Stomach (tissue), 9 donors: ENCODE data around the gene BACE2. TPM values are rescaled to one million over a fixed set of nuclear protein-coding genes. Genes with fewer than 3 reads are reported as not detected.

Experiments used
- DNase-seq, 2 donors: peaks; one replicate each; pipeline versions ENCODE4 v3.0.0 to v3.0.0-alpha.2; 2013 to 2019
- H3K27ac ChIP-seq, 5 donors: fragments of 200-600 bp in 4 of 5; sonication (generic) in 4 of 5; one replicate each; pipeline ENCODE4 v1.5.1; 2013 to 2019; ENCODE audit warnings: mild to moderate bottlenecking in 1 of 5, moderate library complexity in 1 of 5
- H3K27me3 ChIP-seq, 3 donors: fragments of 200-600 bp; sonication (generic); one replicate each; pipeline ENCODE4 v1.5.1; 2017 to 2019; ENCODE audit warnings: mixed run types in 1 of 3
- H3K36me3 ChIP-seq, 4 donors: fragments of 200-600 bp; sonication (generic); 1 replicate in 3 of 4; 2 replicates in 1 of 4; pipeline ENCODE4 v1.5.1; 2016 to 2019
- H3K4me1 ChIP-seq, 4 donors: fragments of 200-600 bp; sonication (generic); one replicate each; pipeline ENCODE4 v1.5.1; 2016 to 2019
- H3K4me3 ChIP-seq, 4 donors: fragments of 200-600 bp; sonication (generic) in 3 of 4; one replicate each; pipeline ENCODE4 v1.5.1; 2016 to 2019; ENCODE audit warnings: mild to moderate bottlenecking in 1 of 4
- H3K9me3 ChIP-seq, 4 donors: fragments of 200-600 bp; sonication (generic); one replicate each; pipeline ENCODE4 v1.5.1; 2016 to 2019
- CTCF ChIP-seq, 7 experiments: fragments of 450-650 bp in 4 of 7; fragments of 200-600 bp in 3 of 7; sonication (generic) in 3 of 7; IDR thresholded peaks; one replicate each; pipeline ENCODE4 v1.5.1; 2016 to 2019; ENCODE audit warnings: antibody characterized with exemption in 7 of 7, control low read depth in 2 of 7, mild to moderate bottlenecking in 1 of 7
- EP300 ChIP-seq: sonication (generic); formaldehyde crosslinking; IDR thresholded peaks from one replicate; pipeline ENCODE4 v1.6.1; 2017; ENCODE audit warnings: antibody characterized with exemption
- POLR2A ChIP-seq, 4 donors: fragments of 450-650 bp; IDR thresholded peaks; one replicate each; pipeline ENCODE4 v1.6.1; 2016; ENCODE audit warnings: antibody characterized with exemption in 4 of 4, control low read depth in 2 of 4, mild to moderate bottlenecking in 1 of 4, moderate library complexity in 1 of 4
- POLR2AphosphoS5 ChIP-seq, 3 donors: sonication (generic); formaldehyde crosslinking; IDR thresholded peaks; one replicate each; pipeline ENCODE4 v1.6.1; 2016; ENCODE audit warnings: antibody characterized with exemption in 3 of 3
- WGBS, 5 donors: extraction: QIAGEN DNeasy Blood & Tissue Kit in 3 of 5; methylation state at CpG; one replicate each; pipeline versions ENCODE4 v1.1.5 to v1.1.7; 2013 to 2018; 5-methylcytosine and 5-hydroxymethylcytosine counted together
- intact Hi-C: fragments of 100-400 bp; cut with DNase I; formaldehyde crosslinking; loops from one replicate; pipeline ENCODE4 v1.15.1; 2023; ENCODE audit warnings: low total_unique reads
- polyA plus RNA-seq, 3 donors: library from polyadenylated mRNA; stranded (reverse); fragments of 200-250 nt; gene quantifications; one replicate each; pipeline ENCODE4 v1.2.3, GENCODE V29; 2013
- total RNA-seq, 5 donors: library from RNA; depleted of rRNA; stranded (reverse); fragments of >200 nt; gene quantifications; one replicate each; pipeline versions ENCODE4 v1.1.0 to v1.2.3, GENCODE V29; 2014 to 2016
- donor health status: healthy with polysubstance abuse.
- donor health status: Bipolar disorder and iron deficiency.
- donor health status: healthy.

Gene BACE2
- total and polyA plus RNA-seq, 8 donors: 7.6 to 244 (median 51.4) TPM

- intact Hi-C loops: no loop called here
- Histone ChIP-seq H3K27me3 (no peaks in the 10 kb centered on the region), H3K27ac (peak overlapping the region in 3 of 5 donors; percentile 4 to 52 (median 43)), H3K4me3 (no peak overlapping the region), H3K36me3 (no peaks in the 10 kb centered on the region), H3K9me3 (no peaks in the 10 kb centered on the region), H3K4me1 (peaks cover 20 to 50% (median 37%) of the 10 kb centered on the region in 4 donors)
- no peak for DNase-seq
- 45 to 69% (median 67%) methylated on average over 7 of the region's 7 CpGs for WGBS, 5 donors
- TF ChIP-seq POLR2AphosphoS5 (IDR thresholded peaks at IDR 0.05) (no peak), POLR2A (IDR thresholded peaks at IDR 0.05) (no peak), CTCF (IDR thresholded peaks at IDR 0.05) (no peak), EP300 (no peak)
Observed at GRCh38 chr21:41325138-41325912, 157.4 kb downstream of the BACE2 start.

DNA sequence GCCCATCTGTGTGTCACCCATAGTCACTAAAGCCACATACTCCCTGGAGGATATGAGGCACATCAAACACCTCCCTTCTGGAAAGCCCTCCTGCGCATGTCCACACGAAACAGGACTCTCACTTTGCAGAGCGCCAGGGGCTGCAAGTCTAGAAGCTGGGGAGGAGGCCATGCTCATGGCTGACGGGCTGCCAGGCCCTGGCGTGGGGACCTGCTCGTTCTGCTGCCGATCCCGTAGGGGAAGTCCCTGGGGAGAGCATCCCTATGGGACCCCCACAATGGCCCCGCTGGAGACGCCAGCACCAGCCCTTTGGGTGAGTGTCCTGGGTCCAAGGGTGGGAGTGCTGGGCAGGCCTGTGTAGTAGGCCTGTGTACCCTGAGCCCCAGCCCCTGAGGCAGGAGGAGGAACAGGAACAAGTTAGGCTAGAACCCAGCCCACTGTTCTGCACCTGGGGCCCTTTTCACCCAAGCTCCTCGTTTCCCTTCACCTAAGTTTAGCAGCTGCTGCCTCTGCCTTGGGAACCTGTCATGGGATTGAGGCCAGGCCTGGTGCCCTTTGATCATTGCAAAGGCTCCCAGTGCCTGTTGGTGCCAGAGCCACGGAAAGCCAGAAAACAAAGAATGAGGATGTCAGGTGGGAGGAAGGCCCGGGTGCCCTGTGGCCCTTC is 158.6 kb downstream of the BACE2 start:
- Histone ChIP-seq H3K27ac (peak overlapping the region in 4 of 5 donors; percentile 19 to 59 (median 38)), H3K4me3 (no peak overlapping the region), H3K27me3 (no peaks in the 10 kb centered on the region), H3K36me3 (no peaks in the 10 kb centered on the region), H3K9me3 (no peaks in the 10 kb centered on the region), H3K4me1 (peaks cover 9 to 42% (median 27%) of the 10 kb centered on the region in 4 donors)
- TF ChIP-seq CTCF (IDR thresholded peaks at IDR 0.05) (no peak), POLR2AphosphoS5 (IDR thresholded peaks at IDR 0.05) (no peak), POLR2A (IDR thresholded peaks at IDR 0.05) (no peak), EP300 (no peak)
- 69 to 81% (median 79%) methylated on average over 12 to 13 of the region's 13 CpGs for WGBS, 5 donors
- intact Hi-C loops: no loop called here
- DNase-seq: peak in 1 of 2 donors; percentile 74

DNA sequence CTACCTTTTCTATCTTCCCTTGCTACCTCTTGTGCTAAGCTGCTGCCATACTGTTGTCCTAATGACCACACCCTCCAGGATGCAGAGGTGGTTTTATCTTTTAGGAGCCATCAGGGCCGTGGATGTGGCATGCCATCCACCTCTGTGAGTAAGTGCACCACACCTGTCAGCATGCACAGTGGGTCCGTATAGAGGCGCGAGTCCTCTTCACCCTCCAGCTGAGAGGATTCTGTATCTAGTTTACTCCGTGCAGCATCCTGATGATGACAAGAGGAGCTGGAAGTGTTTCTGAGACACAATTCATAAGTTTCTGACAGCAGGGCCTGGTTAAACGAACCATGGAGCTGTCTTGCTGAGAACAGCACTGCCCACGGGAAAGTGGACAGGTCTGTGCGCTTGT is 159.8 kb downstream of the BACE2 start:
- H3K36me3 ChIP-seq: no peaks in the 10 kb centered on the region
- TF ChIP-seq POLR2A (IDR thresholded peaks at IDR 0.05) (no peak), CTCF (IDR thresholded peaks at IDR 0.05) (no peak), POLR2AphosphoS5 (IDR thresholded peaks at IDR 0.05) (no peak), EP300 (no peak)

DNA sequence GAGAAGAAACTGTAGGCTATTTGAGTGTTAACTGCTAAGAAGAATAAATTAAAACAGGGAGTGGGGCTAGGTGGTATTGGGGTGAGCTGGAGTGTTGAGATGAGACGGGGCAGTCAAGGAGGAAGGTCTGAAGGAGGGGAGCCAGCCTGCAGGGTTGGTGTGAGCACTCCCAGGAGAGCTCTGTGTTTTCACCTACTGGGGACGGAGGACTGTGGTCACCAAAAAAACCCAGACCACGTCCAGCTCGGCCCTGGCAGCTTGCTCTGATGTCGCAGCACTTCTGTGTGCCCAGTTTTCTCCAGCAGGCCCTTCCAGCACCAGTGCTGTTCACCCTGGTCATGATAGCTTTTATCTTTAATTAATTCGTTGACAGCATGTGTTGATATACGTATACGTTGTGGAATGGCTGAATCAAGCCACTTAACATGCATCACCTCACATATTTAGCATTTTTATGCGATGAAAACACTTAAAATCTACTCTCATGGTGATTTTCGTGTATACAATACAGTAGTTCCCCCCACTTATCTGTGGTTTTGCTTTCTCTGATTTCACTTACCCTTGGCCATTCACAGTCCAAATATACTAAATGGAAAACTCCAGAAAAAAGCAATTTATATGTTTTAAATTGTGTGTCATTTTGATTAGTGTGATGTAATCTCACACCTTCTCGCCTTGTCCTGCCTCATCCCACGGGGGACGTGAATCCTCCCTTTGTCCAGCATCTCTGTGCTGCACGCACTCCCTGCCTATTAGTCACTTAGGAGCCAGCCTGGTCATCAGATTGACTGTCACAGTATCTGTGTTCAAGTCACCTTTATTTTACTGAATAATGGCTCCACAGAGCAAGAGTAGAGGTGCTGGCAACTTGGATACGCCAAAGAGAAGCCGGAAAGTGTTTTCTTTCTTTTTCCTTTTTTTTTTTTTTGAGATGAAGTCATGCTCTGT is 161.0 kb downstream of the BACE2 start:
- H3K27ac ChIP-seq: no peak overlapping the region
- no peaks in the 10 kb centered on the region for H3K27me3 ChIP-seq
- peaks cover 0 to 6% (median 2%) of the 10 kb centered on the region in 4 donors for H3K9me3 ChIP-seq
- H3K4me3 ChIP-seq: no peak overlapping the region
- no peaks in the 10 kb centered on the region for H3K36me3 ChIP-seq
- DNase-seq: no peak
- intact Hi-C loops: no loop called here
- TF ChIP-seq POLR2AphosphoS5 (IDR thresholded peaks at IDR 0.05): no peak
- TF ChIP-seq CTCF (IDR thresholded peaks at IDR 0.05): no peak
- peaks cover 7 to 26% (median 19%) of the 10 kb centered on the region in 4 donors for H3K4me1 ChIP-seq
- 74 to 87% (median 80%) methylated on average over 16 of the region's 16 CpGs for WGBS, 5 donors

More for the DNA sequence above, 159.8 kb downstream of the BACE2 start:
- Histone ChIP-seq H3K27me3 (no peaks in the 10 kb centered on the region), H3K27ac (no peak overlapping the region), H3K4me3 (no peak overlapping the region), H3K9me3 (no peaks in the 10 kb centered on the region), H3K4me1 (peaks cover 7 to 30% (median 20%) of the 10 kb centered on the region in 4 donors)
- no peak for DNase-seq
- intact Hi-C loops: no loop called here
- WGBS, 5 donors: 87 to 89% (median 87%) methylated on average over 8 of the region's 8 CpGs
